ENCODE data around the gene ARMC9.
A peak's percentile ranks its signal among the peaks of the same experiment; 100 is the strongest.

The ARMC9 gene

GRCh38 chr2:231270221-231271114, 72.0 kb downstream of the ARMC9 start:
- intact Hi-C loops (cut with DNase I), result no loop called here
- DNase-seq, result no peak

- no peak for DNase-seq
- intact Hi-C loops (cut with DNase I), result no loop called here
Observed at GRCh38 chr2:231272991-231273390, 74.6 kb downstream of the ARMC9 start.

- intact Hi-C loops (cut with DNase I), result no loop called here
- DNase-seq, result no peak
Observed at GRCh38 chr2:231276987-231277386, 78.6 kb downstream of the ARMC9 start.

GRCh38 chr2:231277962-231278361, 79.5 kb downstream of the ARMC9 start:
- DNase-seq, result no peak
- intact Hi-C loops (cut with DNase I), result no loop called here

- DNase-seq, result no peak
- intact Hi-C loops (cut with DNase I), result no loop called here
Observed at GRCh38 chr2:231278868-231279267, 80.4 kb downstream of the ARMC9 start.

GRCh38 chr2:231280846-231281245, 82.4 kb downstream of the ARMC9 start:
- intact Hi-C loops (cut with DNase I), result no loop called here

GRCh38 chr2:231284296-231284695, 85.9 kb downstream of the ARMC9 start:
- intact Hi-C loops (cut with DNase I), result no loop called here
- no peak for DNase-seq

More at GRCh38 chr2:231280846-231281245, 82.4 kb downstream of the ARMC9 start:
- peak in 1 of 10 donors; percentile 28 for DNase-seq

- peak in 1 of 10 donors; percentile 65 for DNase-seq
- intact Hi-C loops (cut with DNase I), result no loop called here
Observed at GRCh38 chr2:231286964-231287363, 88.5 kb downstream of the ARMC9 start.

GRCh38 chr2:231287696-231288095, 89.3 kb downstream of the ARMC9 start:
- no peak for DNase-seq
- intact Hi-C loops (cut with DNase I), result no loop called here

- intact Hi-C loops (cut with DNase I), result no loop called here
Observed at GRCh38 chr2:231288590-231288989, 90.2 kb downstream of the ARMC9 start.

GRCh38 chr2:231290321-231291015, 92.0 kb downstream of the ARMC9 start:
- intact Hi-C loops (cut with DNase I), result no loop called here
- DNase-seq, result no peak

More at GRCh38 chr2:231288590-231288989, 90.2 kb downstream of the ARMC9 start:
- no peak for DNase-seq

GRCh38 chr2:231292472-231293134, 94.2 kb downstream of the ARMC9 start:
- intact Hi-C loops (cut with DNase I), result loop anchor here (2.0 kb wide), 1 partner anchor 116 kb away; no protein-coding TSS in a partner anchor
- DNase-seq, result no peak

GRCh38 chr2:231293163-231293562, 94.7 kb downstream of the ARMC9 start:
- intact Hi-C loops (cut with DNase I), result loop anchor here (2.0 kb wide), 1 partner anchor 116 kb away; no protein-coding TSS in a partner anchor

GRCh38 chr2:231294116-231294515, 95.7 kb downstream of the ARMC9 start:
- DNase-seq, result no peak
- intact Hi-C loops (cut with DNase I), result no loop called here

More at GRCh38 chr2:231293163-231293562, 94.7 kb downstream of the ARMC9 start:
- no peak for DNase-seq

GRCh38 chr2:231294571-231295362, 96.3 kb downstream of the ARMC9 start:
- DNase-seq, result no peak
- intact Hi-C loops (cut with DNase I), result loop anchor here (5.0 kb wide), 1 partner anchor 67 kb away; no protein-coding TSS in a partner anchor

- no peak for DNase-seq
- intact Hi-C loops (cut with DNase I), result loop anchor here (5.0 kb wide), 1 partner anchor 68 kb away; no protein-coding TSS in a partner anchor
Observed at GRCh38 chr2:231295363-231295655, 96.9 kb downstream of the ARMC9 start.

- intact Hi-C loops (cut with DNase I), result loop anchor here (5.0 kb wide), 1 partner anchor 69 kb away; no protein-coding TSS in a partner anchor
- DNase-seq, result no peak
Observed at GRCh38 chr2:231296401-231296974, 98.1 kb downstream of the ARMC9 start.

- intact Hi-C loops (cut with DNase I), result loop anchor here (5.0 kb wide), 1 partner anchor 70 kb away; no protein-coding TSS in a partner anchor
- DNase-seq, result peak; percentile 54 to 96 (median 74)
Observed at GRCh38 chr2:231297108-231297908, 98.9 kb downstream of the ARMC9 start.

GRCh38 chr2:231298091-231298490, 99.7 kb downstream of the ARMC9 start:
- no peak for DNase-seq
- intact Hi-C loops (cut with DNase I), result loop anchor here (5.0 kb wide), 1 partner anchor 71 kb away; no protein-coding TSS in a partner anchor

Measured in posterior cingulate gyrus (tissue), 11 donors.